Esophagus squamous epithelium (tissue), 4 donors: Measurements from ENCODE around the gene PCDHGA7.

Experiments
- CTCF ChIP-seq, 6 experiments: fragments of 450-650 bp in 4 of 6; fragments of 200-600 bp in 2 of 6; sonication (generic) in 2 of 6; IDR thresholded peaks; one replicate each; pipeline ENCODE4 v1.5.1; 2016 to 2019; ENCODE audit warnings: antibody characterized with exemption in 6 of 6, mild to moderate bottlenecking in 4 of 6, moderate library complexity in 4 of 6
- POLR2A ChIP-seq, 4 donors: fragments of 450-650 bp; IDR thresholded peaks; one replicate each; pipeline ENCODE4 v1.6.1; 2017; ENCODE audit warnings: antibody characterized with exemption in 4 of 4, mild to moderate bottlenecking in 4 of 4, moderate library complexity in 3 of 4

GRCh38 chr5:141373673-141374317 lies 8.7 kb upstream of the PCDHGA7 start, which contains the start of gene PCDHGA6:
- no peak for TF ChIP-seq POLR2A (IDR thresholded peaks at IDR 0.05)
- TF ChIP-seq CTCF (IDR thresholded peaks at IDR 0.05), result peak in 1 of 6 experiments; percentile 31
